HL-60 (cell line): Measurements from ENCODE around the gene IRS1.

Experiments
- DNase-seq, 2 experiments: peaks; one replicate each; pipeline ENCODE4 v3.0.0-alpha.2; 2010 to 2020; ENCODE audit warnings: low read depth in 1 of 2, low spot score in 1 of 2
- H3K27ac ChIP-seq: fragments of 250-450 bp; sonication (Bioruptor Pico); replicated peaks from 2 replicates; pipeline ENCODE4 v1.5.1; 2020; ENCODE audit warnings: mild to moderate bottlenecking, moderate library complexity
- H3K27me3 ChIP-seq: fragments of 250-450 bp; sonication (Bioruptor Pico); 2 replicates; pipeline ENCODE4 v1.5.1; 2021; ENCODE audit warnings: mild to moderate bottlenecking, moderate library complexity; ENCODE audit not compliant: insufficient read depth, poor library complexity, severe bottlenecking
- H3K4me3 ChIP-seq: replicated peaks from 2 replicates; pipeline ENCODE4 v1.5.1; 2011; ENCODE audit warnings: mild to moderate bottlenecking, control low read depth, low read length; ENCODE audit not compliant: insufficient read depth
- GABPA ChIP-seq: IDR thresholded peaks from 2 replicates; pipeline ENCODE4 v1.6.1; 2012; ENCODE audit warnings: low read depth
- POLR2AphosphoS5 ChIP-seq: IDR thresholded peaks from 2 replicates; pipeline ENCODE4 v1.6.1; 2012; ENCODE audit warnings: low read depth
- SPI1 ChIP-seq: IDR thresholded peaks from 2 replicates; pipeline ENCODE4 v1.6.1; 2012; ENCODE audit warnings: low read depth, mild to moderate bottlenecking, borderline replicate concordance
- TF ChIP-seq, protein P1 (sequence below): IDR thresholded peaks from one replicate; pipeline ENCODE4 v1.5.1; 2011; ENCODE audit warnings: low read length, control low read depth, inconsistent platforms; ENCODE audit not compliant: insufficient read depth
- TF ChIP-seq, protein P2 (sequence below): IDR thresholded peaks from 2 replicates; pipeline ENCODE4 v1.6.1; 2012; ENCODE audit warnings: low read depth; ENCODE audit not compliant: insufficient replicate concordance

The IRS1 gene

DNA sequence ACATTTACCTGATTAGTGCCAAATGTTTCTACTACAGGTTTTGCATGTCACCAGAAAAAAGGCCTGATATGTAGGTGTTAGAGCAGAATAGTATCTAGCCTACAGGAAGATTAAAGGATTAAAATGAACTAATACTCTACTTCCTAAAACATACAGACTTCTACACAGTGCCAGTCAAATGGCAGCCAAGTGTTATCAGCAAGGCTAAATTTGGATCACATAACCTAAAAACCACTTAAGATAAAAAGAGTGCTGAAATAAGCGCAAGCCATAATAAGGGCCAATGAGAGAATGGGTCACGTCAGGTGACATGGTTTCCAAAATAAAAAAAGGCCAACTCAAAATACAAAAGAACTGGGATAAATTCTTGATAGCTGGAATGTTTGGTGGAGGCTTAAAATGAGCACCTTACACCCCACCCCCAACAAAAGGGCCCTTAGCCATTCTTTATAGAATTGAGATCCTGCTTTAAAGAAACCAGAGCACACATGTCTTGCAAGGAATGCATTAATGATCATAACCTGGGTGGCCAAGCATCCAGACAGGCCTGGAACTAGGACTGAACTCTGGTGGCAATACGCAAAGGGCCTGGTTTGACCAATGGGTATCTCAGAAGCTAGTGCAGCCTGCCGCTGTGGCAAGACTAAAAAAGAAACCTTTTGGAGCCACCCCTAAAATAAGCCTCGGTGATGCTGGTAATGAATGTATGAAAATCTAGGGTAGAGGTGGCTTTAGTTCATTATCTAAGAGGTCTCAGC, 32.4 kb downstream of the IRS1 start:
- Histone ChIP-seq H3K4me3 (no peak overlapping the region), H3K27ac (no peak overlapping the region), H3K27me3 (no peaks in the 10 kb centered on the region)
- TF ChIP-seq POLR2AphosphoS5 = no peak
- TF ChIP-seq, protein P1, sequence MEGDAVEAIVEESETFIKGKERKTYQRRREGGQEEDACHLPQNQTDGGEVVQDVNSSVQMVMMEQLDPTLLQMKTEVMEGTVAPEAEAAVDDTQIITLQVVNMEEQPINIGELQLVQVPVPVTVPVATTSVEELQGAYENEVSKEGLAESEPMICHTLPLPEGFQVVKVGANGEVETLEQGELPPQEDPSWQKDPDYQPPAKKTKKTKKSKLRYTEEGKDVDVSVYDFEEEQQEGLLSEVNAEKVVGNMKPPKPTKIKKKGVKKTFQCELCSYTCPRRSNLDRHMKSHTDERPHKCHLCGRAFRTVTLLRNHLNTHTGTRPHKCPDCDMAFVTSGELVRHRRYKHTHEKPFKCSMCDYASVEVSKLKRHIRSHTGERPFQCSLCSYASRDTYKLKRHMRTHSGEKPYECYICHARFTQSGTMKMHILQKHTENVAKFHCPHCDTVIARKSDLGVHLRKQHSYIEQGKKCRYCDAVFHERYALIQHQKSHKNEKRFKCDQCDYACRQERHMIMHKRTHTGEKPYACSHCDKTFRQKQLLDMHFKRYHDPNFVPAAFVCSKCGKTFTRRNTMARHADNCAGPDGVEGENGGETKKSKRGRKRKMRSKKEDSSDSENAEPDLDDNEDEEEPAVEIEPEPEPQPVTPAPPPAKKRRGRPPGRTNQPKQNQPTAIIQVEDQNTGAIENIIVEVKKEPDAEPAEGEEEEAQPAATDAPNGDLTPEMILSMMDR = no peak
- TF ChIP-seq, protein P2, sequence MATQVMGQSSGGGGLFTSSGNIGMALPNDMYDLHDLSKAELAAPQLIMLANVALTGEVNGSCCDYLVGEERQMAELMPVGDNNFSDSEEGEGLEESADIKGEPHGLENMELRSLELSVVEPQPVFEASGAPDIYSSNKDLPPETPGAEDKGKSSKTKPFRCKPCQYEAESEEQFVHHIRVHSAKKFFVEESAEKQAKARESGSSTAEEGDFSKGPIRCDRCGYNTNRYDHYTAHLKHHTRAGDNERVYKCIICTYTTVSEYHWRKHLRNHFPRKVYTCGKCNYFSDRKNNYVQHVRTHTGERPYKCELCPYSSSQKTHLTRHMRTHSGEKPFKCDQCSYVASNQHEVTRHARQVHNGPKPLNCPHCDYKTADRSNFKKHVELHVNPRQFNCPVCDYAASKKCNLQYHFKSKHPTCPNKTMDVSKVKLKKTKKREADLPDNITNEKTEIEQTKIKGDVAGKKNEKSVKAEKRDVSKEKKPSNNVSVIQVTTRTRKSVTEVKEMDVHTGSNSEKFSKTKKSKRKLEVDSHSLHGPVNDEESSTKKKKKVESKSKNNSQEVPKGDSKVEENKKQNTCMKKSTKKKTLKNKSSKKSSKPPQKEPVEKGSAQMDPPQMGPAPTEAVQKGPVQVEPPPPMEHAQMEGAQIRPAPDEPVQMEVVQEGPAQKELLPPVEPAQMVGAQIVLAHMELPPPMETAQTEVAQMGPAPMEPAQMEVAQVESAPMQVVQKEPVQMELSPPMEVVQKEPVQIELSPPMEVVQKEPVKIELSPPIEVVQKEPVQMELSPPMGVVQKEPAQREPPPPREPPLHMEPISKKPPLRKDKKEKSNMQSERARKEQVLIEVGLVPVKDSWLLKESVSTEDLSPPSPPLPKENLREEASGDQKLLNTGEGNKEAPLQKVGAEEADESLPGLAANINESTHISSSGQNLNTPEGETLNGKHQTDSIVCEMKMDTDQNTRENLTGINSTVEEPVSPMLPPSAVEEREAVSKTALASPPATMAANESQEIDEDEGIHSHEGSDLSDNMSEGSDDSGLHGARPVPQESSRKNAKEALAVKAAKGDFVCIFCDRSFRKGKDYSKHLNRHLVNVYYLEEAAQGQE = no peak
- TF ChIP-seq GABPA = no peak
- TF ChIP-seq SPI1 = no peak
- DNase-seq = no peak

DNA sequence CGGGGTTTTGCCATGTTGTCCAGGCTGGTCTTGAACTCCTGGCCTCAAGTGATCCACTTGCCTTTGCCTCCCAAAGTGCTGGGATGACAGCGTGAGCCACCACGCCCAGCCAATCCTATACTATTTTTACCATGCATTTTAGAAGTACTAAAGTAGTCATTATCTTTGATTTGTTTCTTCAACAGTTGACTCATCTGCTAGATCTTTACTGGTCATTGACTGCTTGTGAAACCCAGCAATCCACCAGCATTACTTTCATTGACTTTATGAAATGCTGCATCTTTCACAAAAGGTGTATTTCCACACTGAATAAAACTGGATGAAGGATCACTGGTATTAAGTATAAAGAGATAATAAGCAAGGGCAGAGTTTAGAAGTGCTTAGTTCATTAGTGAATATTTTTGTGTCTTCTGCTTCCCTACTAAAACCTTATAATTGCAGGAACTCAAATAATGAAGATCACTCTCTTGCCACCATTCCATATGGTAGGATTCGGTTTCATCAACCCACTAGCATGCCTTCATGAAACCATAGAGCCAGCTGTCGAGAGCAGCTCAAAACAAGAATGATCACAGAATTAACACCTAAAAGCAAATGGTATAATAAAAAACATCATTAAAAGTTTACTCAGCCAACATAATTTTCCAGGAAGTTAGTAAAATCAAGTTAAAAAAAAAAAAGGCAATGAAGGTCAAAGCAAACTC, 33.1 kb downstream of the IRS1 start:
- no peak for TF ChIP-seq GABPA
- TF ChIP-seq POLR2AphosphoS5 = no peak
- TF ChIP-seq, protein P1 = no peak
- TF ChIP-seq, protein P2 = no peak
- no peak overlapping the region for H3K27ac ChIP-seq
- H3K4me3 ChIP-seq = no peak overlapping the region
- no peaks in the 10 kb centered on the region for H3K27me3 ChIP-seq
- DNase-seq = no peak

DNA sequence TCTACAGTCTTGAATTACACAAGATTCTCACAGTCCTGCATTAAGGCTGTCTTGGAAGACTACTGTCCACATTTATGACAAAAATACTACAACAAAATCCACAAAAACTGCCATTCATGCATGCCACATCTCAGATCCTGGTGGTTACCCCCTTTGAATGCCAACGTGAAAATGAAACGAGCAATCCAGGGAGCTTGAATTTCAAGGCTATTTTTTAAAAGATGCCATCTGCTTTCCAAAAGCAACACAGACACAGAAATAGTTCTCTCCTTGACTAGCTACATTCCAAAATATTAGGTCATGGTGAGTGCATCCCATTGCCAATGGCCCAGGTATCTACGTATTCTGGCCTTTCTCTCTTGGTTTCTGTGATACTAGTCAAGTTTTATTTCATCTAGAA, 36.3 kb downstream of the IRS1 start:
- Histone ChIP-seq H3K4me3 (no peak overlapping the region), H3K27ac (no peak overlapping the region), H3K27me3 (no peaks in the 10 kb centered on the region)
- TF ChIP-seq SPI1 (no peak), GABPA (no peak), POLR2AphosphoS5 (no peak)
- TF ChIP-seq, protein P1 = no peak
- TF ChIP-seq, protein P2 = no peak
- no peak for DNase-seq
